DND-41 (cell line): Measurements from ENCODE around the gene PCDH9.
A peak's percentile ranks its signal among the peaks of the same experiment; 100 is the strongest.

Experiments used
- ATAC-seq: fragments of 200-7000 bp; cut with Tn5 transposase; 3 replicates; pipeline ENCODE4 v1.9.1; 2021; ENCODE audit warnings: low read depth; ENCODE audit not compliant: insufficient read depth
- DNase-seq: peaks from one replicate; pipeline ENCODE4 v3.0.0-alpha.2; 2020
- H2AFZ ChIP-seq: 2 replicates; pipeline ENCODE4 v1.6.0; 2012; ENCODE audit warnings: low read depth, low read length
- H3K27ac ChIP-seq: 2 replicates; pipeline ENCODE4 v1.5.1; 2012; ENCODE audit warnings: low read length, inconsistent platforms
- H3K27me3 ChIP-seq: fragments of 200-600 bp; sonication (generic); 2 replicates; pipeline ENCODE4 v1.6.0; 2012; ENCODE audit warnings: low read length, mild to moderate bottlenecking, inconsistent platforms; ENCODE audit not compliant: insufficient read depth, poor library complexity
- H3K36me3 ChIP-seq: 2 replicates; pipeline ENCODE4 v1.5.1; 2012; ENCODE audit warnings: low read length, inconsistent platforms; ENCODE audit not compliant: insufficient read depth
- H3K4me1 ChIP-seq: 2 replicates; pipeline ENCODE4 v1.5.1; 2012; ENCODE audit warnings: mild to moderate bottlenecking, low read length; ENCODE audit not compliant: insufficient read depth
- H3K4me2 ChIP-seq: 2 replicates; pipeline ENCODE4 v1.6.0; 2012; ENCODE audit warnings: mild to moderate bottlenecking, moderate library complexity, low read length, inconsistent platforms; ENCODE audit not compliant: insufficient read depth
- H3K4me3 ChIP-seq, 2 experiments: fragments of 200-600 bp in 1 of 2; shearing (Covaris generic) in 1 of 2; 2 replicates each; pipeline ENCODE4 v1.5.1; 2012 to 2016; ENCODE audit warnings: inconsistent platforms in 2 of 2, low read length in 2 of 2, mild to moderate bottlenecking in 2 of 2, low read depth in 1 of 2, moderate library complexity in 1 of 2
- H3K79me2 ChIP-seq: 2 replicates; pipeline ENCODE4 v1.6.0; 2012; ENCODE audit warnings: low read length, inconsistent platforms; ENCODE audit not compliant: insufficient read depth
- H3K9ac ChIP-seq: 2 replicates; pipeline ENCODE4 v1.6.0; 2012; ENCODE audit warnings: low read depth, mild to moderate bottlenecking, inconsistent platforms, low read length, moderate library complexity
- H3K9me3 ChIP-seq: 2 replicates; pipeline ENCODE4 v1.5.1; 2012; ENCODE audit warnings: low read length, moderate library complexity, mild to moderate bottlenecking, inconsistent platforms; ENCODE audit not compliant: insufficient read depth, severe bottlenecking
- H4K20me1 ChIP-seq: 2 replicates; pipeline ENCODE4 v1.6.0; 2012; ENCODE audit warnings: low read length; ENCODE audit not compliant: insufficient read depth
- EZH2 ChIP-seq: IDR thresholded peaks from 3 replicates; pipeline ENCODE4 v1.6.1; 2012; ENCODE audit warnings: borderline replicate concordance, low read depth, mild to moderate bottlenecking, moderate library complexity, low read length, inconsistent platforms; ENCODE audit not compliant: severe bottlenecking
- TF ChIP-seq, protein P1 (sequence below): IDR thresholded peaks from 2 replicates; pipeline ENCODE4 v1.5.1; 2012; ENCODE audit warnings: borderline replicate concordance, low read length, moderate library complexity, mild to moderate bottlenecking; ENCODE audit not compliant: poor library complexity, severe bottlenecking; ENCODE audit errors: extremely low read depth

The PCDH9 gene

DNA sequence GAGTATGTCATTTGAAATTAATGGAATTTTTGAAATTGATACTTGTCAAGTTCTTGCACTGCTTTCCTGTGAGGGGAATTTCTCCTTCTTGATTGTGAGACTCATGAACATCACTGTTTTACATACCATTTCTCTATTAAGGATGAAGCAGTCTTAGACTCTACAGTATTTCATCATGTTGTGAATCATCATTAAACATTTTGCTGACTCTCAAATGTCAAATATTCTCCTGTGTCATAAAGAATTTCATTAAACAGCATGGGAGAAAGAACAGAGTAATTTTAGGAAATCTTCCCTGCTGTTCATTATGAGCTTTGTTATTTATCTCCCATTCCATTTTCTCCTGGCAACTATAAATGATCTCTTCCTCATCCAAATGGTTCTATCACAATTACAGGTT lies 729.0 kb downstream of the PCDH9 start:
- H3K36me3 ChIP-seq, result no peaks in the 10 kb centered on the region
- H3K9ac ChIP-seq, result no peak overlapping the region
- no peak overlapping the region for H3K4me2 ChIP-seq
- H3K27me3 ChIP-seq, result no peaks in the 10 kb centered on the region
- H3K9me3 ChIP-seq, result no peaks in the 10 kb centered on the region
- no peaks in the 10 kb centered on the region for H3K4me1 ChIP-seq
- H3K79me2 ChIP-seq, result no peaks in the 10 kb centered on the region
- no peak overlapping the region for H2AFZ ChIP-seq
- no peak overlapping the region for H3K4me3 ChIP-seq
- ATAC-seq (no peak), DNase-seq (no peak)
- no peaks in the 10 kb centered on the region for H4K20me1 ChIP-seq
- TF ChIP-seq EZH2, result no peak
- TF ChIP-seq, protein P1, sequence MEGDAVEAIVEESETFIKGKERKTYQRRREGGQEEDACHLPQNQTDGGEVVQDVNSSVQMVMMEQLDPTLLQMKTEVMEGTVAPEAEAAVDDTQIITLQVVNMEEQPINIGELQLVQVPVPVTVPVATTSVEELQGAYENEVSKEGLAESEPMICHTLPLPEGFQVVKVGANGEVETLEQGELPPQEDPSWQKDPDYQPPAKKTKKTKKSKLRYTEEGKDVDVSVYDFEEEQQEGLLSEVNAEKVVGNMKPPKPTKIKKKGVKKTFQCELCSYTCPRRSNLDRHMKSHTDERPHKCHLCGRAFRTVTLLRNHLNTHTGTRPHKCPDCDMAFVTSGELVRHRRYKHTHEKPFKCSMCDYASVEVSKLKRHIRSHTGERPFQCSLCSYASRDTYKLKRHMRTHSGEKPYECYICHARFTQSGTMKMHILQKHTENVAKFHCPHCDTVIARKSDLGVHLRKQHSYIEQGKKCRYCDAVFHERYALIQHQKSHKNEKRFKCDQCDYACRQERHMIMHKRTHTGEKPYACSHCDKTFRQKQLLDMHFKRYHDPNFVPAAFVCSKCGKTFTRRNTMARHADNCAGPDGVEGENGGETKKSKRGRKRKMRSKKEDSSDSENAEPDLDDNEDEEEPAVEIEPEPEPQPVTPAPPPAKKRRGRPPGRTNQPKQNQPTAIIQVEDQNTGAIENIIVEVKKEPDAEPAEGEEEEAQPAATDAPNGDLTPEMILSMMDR, result no peak
- H3K27ac ChIP-seq, result no peak overlapping the region

DNA sequence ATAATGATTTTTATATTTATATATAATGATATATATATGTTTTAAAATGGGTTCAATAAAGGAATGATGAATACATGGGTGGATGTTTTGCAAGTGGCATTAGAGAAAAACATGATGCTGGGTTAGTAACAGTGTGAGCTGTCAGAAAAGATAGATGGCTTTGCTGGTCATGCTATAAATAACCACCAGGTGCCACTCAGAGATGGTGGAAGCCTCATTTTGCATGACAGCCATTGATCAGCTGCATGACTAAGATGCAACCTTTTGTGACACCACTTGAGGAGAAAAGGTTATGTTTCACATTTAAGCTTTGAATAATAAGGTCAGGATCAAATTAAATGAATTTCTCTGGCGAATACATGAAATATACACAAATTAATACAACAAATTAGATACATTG lies 737.7 kb downstream of the PCDH9 start:
- DNase-seq (no peak), ATAC-seq (peak; percentile 61; the same call in 1 of the 3 replicates)
- TF ChIP-seq, protein P1, result peak; percentile 29
- no peak for TF ChIP-seq EZH2
- Histone ChIP-seq H3K36me3 (no peaks in the 10 kb centered on the region), H2AFZ (no peak overlapping the region), H3K4me1 (no peaks in the 10 kb centered on the region), H3K9ac (no peak overlapping the region), H3K9me3 (no peaks in the 10 kb centered on the region), H3K4me2 (no peak overlapping the region), H3K27ac (no peak overlapping the region), H3K79me2 (no peaks in the 10 kb centered on the region), H3K27me3 (no peaks in the 10 kb centered on the region), H4K20me1 (no peaks in the 10 kb centered on the region), H3K4me3 (no peak overlapping the region)

DNA sequence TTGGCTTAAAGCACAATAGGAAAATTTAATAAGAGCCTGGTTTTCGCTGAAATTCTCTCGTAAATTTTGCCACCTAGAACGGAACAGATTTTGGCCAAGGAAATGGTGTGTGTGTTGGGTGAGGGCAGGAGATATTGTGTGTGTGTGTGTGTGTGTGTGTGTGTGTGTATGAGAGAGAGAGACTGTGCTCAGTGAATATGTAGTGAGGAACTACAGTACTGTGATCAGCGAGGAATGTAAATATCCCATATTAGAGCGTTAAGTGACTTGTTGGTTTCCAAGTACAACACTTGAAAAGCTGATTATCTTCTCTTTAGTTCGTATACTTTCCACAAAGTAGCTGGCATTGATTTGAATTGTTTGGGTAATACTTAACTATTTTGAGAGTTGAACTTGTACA lies 738.9 kb downstream of the PCDH9 start:
- DNase-seq (no peak), ATAC-seq (no peak)
- Histone ChIP-seq H3K9me3 (no peaks in the 10 kb centered on the region), H4K20me1 (no peaks in the 10 kb centered on the region), H3K4me2 (no peak overlapping the region), H3K79me2 (no peaks in the 10 kb centered on the region), H3K36me3 (no peaks in the 10 kb centered on the region), H3K4me3 (no peak overlapping the region), H2AFZ (no peak overlapping the region), H3K27me3 (no peaks in the 10 kb centered on the region), H3K27ac (no peak overlapping the region), H3K4me1 (no peaks in the 10 kb centered on the region), H3K9ac (no peak overlapping the region)
- TF ChIP-seq EZH2, result no peak
- TF ChIP-seq, protein P1, result no peak

DNA sequence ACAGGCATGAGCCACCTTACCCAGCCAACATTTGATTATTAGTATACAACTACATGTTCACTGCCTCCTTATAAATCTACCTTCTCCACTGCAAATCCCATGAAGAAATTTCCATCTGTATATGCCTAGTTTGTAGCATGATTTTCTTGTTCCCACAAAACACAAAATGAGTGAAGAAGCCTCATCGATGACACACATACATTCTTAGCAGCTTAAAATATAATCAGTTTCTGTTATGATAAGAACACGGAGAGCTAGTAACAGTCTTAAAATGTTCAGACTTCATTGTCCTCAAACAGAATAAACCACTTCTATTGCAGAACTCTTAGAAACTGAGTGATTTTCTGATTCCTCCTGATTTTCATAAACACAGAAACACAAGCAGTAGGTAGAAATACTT lies 740.5 kb downstream of the PCDH9 start:
- H3K36me3 ChIP-seq, result no peaks in the 10 kb centered on the region
- H3K9me3 ChIP-seq, result no peaks in the 10 kb centered on the region
- no peaks in the 10 kb centered on the region for H3K79me2 ChIP-seq
- H3K4me2 ChIP-seq, result no peak overlapping the region
- no peaks in the 10 kb centered on the region for H3K27me3 ChIP-seq
- no peak overlapping the region for H2AFZ ChIP-seq
- no peaks in the 10 kb centered on the region for H3K4me1 ChIP-seq
- H4K20me1 ChIP-seq, result no peaks in the 10 kb centered on the region
- TF ChIP-seq EZH2, result no peak
- TF ChIP-seq, protein P1, result no peak
- ATAC-seq (no peak), DNase-seq (no peak)
- H3K4me3 ChIP-seq, result no peak overlapping the region
- H3K27ac ChIP-seq, result no peak overlapping the region
- no peak overlapping the region for H3K9ac ChIP-seq
